ENCODE results near the gene SULT1C4.

SULT1C4 gene

DNA sequence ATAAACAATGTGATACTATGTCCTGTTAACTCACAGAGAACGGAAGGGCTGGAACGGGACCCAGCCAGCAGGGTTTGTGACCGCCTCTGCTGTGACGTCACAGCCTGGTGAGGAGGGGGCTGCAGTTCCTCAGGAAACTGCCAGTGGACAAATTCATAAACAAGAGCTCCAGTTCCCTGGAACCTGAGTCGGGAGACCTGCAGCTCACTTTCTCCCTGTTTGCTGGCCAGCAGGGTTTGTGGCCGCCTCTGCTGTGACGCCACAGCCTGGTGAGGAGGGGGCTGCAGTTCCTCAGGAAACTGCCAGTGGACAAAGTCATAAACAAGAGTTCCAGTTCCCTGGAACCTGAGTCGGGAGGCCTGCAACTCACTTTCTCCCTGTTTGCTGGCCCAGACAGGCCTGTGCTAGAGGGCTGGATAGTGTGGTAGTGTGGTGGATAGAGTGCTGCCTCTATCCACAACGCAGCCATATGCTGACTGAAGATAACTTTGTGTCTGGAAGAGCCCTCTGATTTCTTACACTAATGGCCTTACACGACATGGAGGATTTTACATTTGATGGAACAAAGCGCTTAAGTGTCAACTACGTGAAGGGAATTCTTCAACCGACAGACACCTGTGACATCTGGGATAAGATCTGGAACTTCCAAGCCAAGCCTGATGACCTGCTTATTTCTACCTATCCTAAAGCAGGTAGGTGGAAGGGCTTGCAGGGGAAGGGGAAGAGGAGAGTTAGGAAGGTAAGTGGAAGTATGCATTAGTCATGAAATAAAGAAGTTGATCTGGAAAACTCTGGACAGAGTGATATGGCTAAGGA, at the start of gene SULT1C4:
Gene SULT1C4 (plus strand): TSS at position 140 of the 816 bp plus-strand sequence. CDS start 384 bp downstream, at position 524.
- Mint-ChIP-seq H3K4me3 (peak within 1 kb of the TSS; percentile 89), H3K27me3 (ENCODE audit: low read depth, poor library complexity) (peaks cover 8% of the 10 kb centered on the region), H3K9me3 (peaks cover 14% of the 10 kb centered on the region), H3K27ac (peak within 1 kb of the TSS; percentile 100), H3K4me1 (peaks cover 78% of the 10 kb centered on the region), H3K36me3 (ENCODE audit: low read depth) (peaks cover 36% of the 10 kb centered on the region)
- TF ChIP-seq, protein P1, sequence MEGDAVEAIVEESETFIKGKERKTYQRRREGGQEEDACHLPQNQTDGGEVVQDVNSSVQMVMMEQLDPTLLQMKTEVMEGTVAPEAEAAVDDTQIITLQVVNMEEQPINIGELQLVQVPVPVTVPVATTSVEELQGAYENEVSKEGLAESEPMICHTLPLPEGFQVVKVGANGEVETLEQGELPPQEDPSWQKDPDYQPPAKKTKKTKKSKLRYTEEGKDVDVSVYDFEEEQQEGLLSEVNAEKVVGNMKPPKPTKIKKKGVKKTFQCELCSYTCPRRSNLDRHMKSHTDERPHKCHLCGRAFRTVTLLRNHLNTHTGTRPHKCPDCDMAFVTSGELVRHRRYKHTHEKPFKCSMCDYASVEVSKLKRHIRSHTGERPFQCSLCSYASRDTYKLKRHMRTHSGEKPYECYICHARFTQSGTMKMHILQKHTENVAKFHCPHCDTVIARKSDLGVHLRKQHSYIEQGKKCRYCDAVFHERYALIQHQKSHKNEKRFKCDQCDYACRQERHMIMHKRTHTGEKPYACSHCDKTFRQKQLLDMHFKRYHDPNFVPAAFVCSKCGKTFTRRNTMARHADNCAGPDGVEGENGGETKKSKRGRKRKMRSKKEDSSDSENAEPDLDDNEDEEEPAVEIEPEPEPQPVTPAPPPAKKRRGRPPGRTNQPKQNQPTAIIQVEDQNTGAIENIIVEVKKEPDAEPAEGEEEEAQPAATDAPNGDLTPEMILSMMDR (IDR thresholded peaks at IDR 0.05): no peak
- peak; percentile 87 for DNase-seq

DNA sequence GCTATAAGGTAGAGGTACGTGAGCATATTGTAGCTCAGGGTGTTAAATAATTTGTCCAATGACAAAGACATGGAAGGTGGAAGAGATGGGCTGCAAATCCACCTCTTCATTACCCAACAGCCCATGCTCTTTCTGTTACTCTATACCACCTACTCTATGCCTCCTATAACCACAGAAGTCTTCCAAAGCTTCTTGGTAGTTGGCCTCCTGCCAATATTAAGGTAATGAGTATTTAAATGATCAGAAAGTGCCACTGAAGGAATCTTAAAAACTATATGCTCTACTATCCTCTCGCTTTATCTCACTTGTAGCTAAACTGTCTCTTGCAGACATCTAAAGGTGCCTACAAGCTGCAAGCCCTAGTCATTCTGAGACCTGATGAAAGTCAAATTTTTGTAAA, 48.0 kb upstream of the SULT1C4 start:
- Mint-ChIP-seq H3K36me3 (ENCODE audit: low read depth) (no peaks in the 10 kb centered on the region), H3K9me3 (no peaks in the 10 kb centered on the region), H3K4me1 (peaks cover 9% of the 10 kb centered on the region), H3K27ac (no peak overlapping the region), H3K27me3 (ENCODE audit: low read depth, poor library complexity) (peaks cover 5% of the 10 kb centered on the region), H3K4me3 (no peak overlapping the region)
- no peak for DNase-seq
- TF ChIP-seq, protein P1 (IDR thresholded peaks at IDR 0.05): no peak

DNA sequence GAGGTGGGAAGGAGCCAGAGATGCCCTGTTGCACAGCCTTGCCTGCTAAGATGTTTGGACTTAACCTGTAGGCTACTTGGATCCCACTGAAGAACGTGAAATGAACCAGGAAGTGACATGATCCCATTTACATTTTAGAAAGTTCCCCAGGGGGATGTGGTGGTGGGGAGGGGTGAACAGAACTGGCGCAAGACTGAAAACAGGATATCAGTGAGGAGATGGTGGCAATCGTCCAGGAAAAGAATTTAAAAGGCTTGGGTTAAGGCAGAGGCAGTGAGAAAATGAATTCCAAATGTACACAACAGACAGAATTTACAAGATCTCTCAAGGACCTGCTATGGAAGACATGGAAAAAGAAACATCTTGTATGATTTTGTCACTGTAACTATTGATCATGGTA, 46.8 kb upstream of the SULT1C4 start:
- H3K27ac Mint-ChIP-seq: no peak overlapping the region
- H3K27me3 Mint-ChIP-seq (ENCODE audit: low read depth, poor library complexity): peaks cover 3% of the 10 kb centered on the region
- TF ChIP-seq, protein P1 (IDR thresholded peaks at IDR 0.05): no peak
- H3K4me3 Mint-ChIP-seq: no peak overlapping the region
- H3K4me1 Mint-ChIP-seq: peaks cover 9% of the 10 kb centered on the region
- no peak for DNase-seq
- H3K36me3 Mint-ChIP-seq (ENCODE audit: low read depth): no peaks in the 10 kb centered on the region
- H3K9me3 Mint-ChIP-seq: no peaks in the 10 kb centered on the region

DNA sequence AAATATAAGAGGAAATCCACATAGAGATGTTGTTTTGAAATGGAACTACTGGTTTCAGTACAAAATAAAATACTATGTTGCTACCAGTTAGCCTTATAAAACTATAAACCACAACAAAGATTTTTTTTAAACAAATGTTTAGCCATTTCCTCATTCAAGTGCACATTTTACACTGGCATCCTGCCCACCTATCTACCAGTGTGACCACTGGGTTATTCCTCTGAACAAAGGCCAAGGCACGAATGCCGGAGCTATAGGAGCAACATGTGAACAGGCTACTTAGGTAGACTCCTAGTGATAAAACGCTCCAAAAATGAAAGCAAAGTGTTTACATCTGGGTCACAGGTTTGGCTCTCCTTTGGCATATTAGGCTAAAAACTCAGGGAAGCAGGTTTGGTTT, 31.8 kb upstream of the SULT1C4 start:
- Mint-ChIP-seq H3K27ac (no peak overlapping the region), H3K9me3 (peaks cover 32% of the 10 kb centered on the region), H3K4me1 (peaks cover 5% of the 10 kb centered on the region), H3K36me3 (ENCODE audit: low read depth) (peaks cover 18% of the 10 kb centered on the region), H3K27me3 (ENCODE audit: low read depth, poor library complexity) (no peaks in the 10 kb centered on the region), H3K4me3 (no peak overlapping the region)
- TF ChIP-seq, protein P1 (IDR thresholded peaks at IDR 0.05): no peak
- DNase-seq: no peak

DNA sequence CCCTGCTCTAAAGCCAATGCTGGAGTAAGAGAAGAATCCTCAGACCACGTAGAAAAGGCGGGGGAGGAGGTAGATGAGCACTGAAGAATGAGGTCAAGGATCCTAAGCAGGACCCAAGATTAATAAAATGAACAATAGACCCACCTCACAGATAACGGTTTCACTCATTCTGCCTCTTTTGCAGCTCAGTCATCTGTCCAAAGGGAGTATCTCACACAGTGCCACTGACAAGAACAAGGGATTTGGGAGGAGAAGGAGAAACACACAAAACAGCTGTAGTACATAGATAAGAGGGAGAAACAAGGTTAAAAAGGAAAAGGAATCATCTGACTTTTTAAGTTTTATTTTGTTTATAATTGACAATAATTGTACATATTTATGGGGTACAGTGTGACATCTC, 30.9 kb upstream of the SULT1C4 start:
- H3K9me3 Mint-ChIP-seq: peaks cover 23% of the 10 kb centered on the region
- H3K27me3 Mint-ChIP-seq (ENCODE audit: low read depth, poor library complexity): no peaks in the 10 kb centered on the region
- TF ChIP-seq, protein P1 (IDR thresholded peaks at IDR 0.05): no peak
- peaks cover 18% of the 10 kb centered on the region for H3K36me3 Mint-ChIP-seq (ENCODE audit: low read depth)
- no peak for DNase-seq
- H3K27ac Mint-ChIP-seq: no peak overlapping the region
- peaks cover 5% of the 10 kb centered on the region for H3K4me1 Mint-ChIP-seq
- H3K4me3 Mint-ChIP-seq: no peak overlapping the region

DNA sequence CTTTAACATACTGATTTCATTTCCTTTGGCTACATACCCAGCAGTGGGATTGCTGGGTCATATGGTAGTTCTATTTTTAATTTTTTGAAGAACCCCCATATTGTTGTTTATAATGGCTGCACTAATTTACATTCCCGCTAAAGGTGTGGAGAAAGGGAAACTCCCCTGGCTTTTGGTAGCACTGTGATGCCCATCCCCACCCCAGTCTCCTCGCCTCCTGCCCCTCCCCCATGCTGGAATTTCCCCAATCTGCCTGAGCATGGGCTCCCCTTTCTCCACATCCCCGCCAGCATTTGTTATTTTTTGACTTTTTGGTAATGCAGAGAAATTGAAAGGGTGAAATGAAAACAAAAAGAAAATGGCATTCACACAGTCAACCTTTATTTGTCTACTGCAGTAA, 30.0 kb upstream of the SULT1C4 start:
- TF ChIP-seq, protein P1 (IDR thresholded peaks at IDR 0.05): no peak
- DNase-seq: no peak
- Mint-ChIP-seq H3K9me3 (peaks cover 16% of the 10 kb centered on the region), H3K4me1 (peaks cover 5% of the 10 kb centered on the region), H3K27me3 (ENCODE audit: low read depth, poor library complexity) (no peaks in the 10 kb centered on the region), H3K4me3 (no peak overlapping the region), H3K27ac (no peak overlapping the region), H3K36me3 (ENCODE audit: low read depth) (peaks cover 14% of the 10 kb centered on the region)
